Fibroblast of skin of left biceps (primary cell): ENCODE measurements around the gene ZNF618.

Source experiments
- DNase-seq, 2 experiments: peaks; one replicate each; pipeline ENCODE4 v3.0.0-alpha.2; 2013; ENCODE audit warnings: low read depth in 2 of 2

ZNF618 gene

DNA sequence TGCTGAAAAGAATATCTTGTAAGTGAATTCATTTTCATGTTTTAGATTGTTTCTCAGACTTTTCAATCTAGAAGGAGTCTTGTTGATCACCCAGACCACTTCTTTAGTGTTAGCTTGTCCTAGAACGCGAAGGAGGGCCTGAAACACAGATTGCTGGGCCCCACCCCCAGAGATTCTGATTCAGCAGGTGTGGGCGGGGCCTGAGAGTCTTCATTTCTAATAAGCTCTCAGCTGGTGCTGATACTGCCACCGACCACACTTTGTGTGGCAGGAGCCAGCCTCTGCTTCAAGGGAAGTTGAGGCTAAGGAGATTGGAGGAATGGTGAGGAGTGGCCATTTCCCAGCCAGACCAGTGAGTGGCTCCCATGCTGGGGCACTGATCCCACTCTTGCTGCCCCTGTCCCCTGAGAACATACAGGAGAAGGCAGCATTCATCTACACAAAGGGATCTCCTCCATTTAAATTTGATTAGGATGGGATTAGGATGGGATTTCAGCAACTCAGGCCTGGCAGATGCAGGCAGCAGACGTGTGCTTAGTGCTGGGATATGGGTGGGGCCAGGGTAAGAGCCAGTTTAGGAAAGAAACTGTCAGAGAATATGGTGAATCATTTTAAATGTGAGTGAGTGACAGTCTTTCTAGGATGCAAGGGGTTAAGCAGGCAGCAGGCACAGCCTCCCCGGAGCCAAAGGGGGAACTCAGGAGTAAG is 35.9 kb downstream of the ZNF618 start:
- DNase-seq, result no peak

DNA sequence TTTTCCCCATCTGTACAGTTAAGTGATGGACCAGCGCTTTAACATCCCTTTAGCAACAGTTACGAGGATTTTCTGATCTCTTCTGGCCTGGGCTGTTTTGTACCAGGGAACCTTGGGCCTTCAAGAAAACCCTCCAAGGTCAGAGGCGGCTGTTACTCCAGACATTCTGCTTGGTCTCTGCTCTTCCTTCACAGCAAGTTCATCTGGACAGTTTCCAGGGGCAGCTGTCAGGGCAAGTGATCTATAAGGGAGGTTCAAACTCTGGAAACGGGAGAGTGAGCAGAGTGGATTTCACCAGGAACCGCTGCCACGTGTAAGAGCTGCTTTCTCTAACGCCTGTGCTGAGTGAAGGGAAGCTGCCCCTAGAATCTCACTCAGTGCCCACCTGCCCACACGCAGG is 36.7 kb downstream of the ZNF618 start:
- DNase-seq, result no peak

DNA sequence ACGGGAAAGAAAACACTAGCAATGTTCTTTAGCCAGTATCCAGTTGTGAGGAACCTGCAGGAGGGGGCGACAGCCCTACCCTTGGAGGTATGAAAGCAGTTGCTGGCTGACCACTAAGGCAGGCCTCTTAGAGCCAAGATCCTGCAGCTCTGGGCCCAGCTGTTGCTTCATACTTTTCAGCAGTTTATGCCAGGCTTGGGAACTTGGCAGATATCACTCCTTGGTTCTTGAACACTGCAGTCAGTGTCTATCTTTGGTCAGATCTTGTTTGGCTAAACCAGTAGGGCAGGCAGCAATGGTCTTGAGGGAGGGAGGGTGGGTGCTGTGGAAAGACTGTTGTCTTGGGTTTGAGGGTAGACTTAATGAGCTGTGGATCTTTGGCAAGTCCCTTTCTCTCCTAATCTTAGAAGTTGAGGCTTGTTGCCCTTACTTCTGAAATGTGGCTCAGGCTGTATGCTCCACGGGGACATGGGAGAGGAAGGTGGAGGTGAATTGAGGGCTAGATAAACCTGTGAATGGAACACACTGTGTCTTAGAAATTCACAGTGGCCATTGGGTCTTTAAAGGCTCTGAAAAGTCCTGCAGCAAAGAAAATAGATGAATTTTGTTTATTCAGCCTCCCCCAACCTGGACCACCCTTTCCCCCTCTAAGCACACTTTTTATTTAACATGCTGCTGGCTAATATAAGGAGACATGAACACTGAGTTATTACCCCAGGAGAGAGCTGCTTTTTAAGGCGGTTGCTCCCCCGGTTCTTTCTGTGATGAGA is 37.5 kb downstream of the ZNF618 start:
- no peak for DNase-seq

DNA sequence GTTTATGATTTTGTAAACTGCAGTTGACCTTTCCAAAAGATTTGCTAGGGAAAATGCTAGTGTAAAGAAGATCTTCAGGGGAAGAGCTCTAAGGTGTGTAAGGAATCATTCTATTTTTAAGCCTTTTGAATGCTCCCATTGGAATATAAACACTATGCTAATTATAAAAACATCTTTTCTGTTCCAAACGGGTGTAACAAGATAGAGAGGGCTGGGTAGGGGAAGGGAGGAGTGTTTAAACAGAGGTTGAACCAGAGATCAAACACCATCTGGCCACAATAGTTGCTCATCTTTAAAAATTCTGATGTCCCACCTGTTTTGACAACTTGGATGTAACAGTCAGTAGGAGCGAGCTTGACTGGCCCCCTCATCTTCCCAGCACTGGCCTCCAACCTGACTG is 38.4 kb downstream of the ZNF618 start:
- DNase-seq, result no peak

DNA sequence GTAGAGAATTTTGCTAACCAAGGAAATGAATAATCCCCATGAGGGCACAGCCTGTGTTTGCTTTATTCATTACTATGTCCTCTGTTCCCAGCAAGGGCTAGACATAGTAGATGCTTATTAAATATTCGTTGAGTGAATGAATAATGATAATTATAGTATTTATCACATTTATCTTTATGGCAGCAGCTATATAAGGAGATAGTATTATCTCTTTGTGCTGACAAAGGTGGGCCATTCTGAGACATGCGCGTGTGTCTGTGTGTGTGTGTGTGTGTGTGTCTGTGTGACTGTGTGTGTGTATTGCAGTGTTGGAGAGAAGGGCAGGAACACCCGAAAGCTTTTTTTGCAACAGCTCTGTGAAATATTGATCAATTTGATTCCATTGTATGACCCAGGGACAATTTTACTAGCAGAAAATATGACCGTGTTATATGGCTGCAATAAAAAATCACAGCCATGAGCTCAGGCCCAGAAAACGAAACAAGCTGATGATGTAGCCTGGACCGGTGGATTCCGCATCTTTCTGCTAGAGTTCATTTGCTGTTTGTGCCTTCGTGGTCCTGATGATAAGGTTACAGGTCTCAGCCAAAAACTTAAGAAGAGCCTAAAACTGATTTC is 39.8 kb downstream of the ZNF618 start:
- DNase-seq, result no peak

DNA sequence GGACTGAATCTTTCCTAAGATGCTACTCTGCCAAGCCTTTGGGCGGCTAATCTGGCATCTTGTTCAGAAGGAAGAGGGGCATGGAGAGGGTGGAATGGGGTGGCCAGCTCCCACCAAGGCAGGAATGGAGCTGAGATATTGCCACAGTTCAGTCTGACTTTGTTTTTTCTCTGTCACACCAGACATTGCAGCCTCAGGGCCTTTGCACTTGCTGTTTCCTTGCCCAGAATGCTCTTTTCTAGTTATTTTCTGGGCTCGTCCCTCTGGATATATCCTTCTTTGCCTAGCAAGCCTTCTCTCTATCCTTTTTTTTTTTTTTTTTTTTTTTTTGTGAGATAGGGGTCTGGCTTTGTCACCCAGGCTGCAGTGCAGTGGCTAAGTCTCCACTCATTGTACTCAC is 40.8 kb downstream of the ZNF618 start:
- no peak for DNase-seq

DNA sequence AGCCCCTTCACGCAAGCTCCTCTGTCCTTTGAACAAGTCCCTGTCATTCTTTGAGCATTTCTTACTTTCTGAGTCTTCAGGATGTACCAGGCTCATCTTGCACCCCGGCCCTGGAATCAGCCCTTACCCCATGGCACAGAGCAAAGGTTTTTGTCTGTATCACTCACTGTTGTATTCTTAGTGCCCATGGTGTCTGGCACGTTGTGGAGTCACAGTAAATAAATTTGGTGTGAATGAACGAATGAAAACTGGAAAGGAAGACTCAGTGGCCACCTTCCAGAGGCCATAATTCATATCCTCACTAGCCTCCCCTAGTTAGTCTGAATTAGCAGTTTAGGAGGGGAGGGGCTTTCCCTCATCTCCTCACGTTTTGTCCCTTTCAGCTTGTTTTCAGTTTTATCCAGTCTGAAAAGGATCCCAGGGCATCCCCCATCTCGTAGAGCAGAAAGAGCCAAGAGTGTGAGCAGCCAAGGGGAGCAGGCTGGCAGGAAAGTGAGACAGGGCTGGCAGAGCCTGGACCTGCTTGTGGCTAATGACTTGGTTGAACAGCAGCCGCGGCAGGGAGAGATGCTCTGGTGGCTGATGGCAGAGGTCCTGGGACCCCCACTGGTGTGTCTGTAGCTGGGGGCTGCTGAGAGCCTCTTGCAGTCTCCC is 42.7 kb downstream of the ZNF618 start:
- no peak for DNase-seq

DNA sequence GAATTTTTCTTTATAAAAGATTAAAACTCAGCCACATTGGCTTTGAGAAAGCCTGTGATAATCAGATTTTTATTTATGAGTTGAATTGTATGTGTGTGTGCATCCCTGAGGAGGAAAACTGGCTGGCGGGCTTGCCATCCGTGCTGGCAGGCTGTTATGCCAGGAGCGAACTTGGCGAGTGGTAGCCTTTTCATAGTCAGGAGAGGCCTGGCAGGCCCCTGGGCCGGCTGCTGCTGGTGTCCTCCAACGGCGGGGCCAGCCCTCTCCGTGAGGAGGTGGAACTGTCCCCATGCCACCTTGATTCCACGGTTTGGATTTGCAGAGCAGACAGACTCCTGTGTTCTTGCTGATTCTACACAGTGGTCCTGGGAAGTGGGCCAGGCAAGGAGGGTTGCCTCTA is 43.3 kb downstream of the ZNF618 start:
- DNase-seq, result no peak

DNA sequence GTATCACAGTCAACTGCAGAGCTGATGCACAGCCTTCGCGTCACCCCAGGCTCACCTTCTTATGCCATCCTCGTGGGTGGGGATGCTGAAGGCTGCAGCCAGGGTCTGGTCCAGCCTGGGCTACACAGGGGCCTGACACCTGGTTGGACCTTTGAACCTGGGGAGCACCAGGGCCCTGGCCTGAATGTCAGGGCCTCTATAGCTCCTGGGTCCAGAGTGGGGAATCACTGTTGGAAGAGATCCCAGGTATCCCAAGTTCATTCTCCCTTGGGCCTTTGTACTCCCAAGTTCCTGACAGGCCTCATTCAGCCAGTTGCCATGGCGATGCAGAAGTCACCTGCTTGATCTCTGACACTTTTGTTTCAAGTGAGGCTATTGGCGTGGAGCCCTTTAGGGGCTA is 43.8 kb downstream of the ZNF618 start:
- no peak for DNase-seq

DNA sequence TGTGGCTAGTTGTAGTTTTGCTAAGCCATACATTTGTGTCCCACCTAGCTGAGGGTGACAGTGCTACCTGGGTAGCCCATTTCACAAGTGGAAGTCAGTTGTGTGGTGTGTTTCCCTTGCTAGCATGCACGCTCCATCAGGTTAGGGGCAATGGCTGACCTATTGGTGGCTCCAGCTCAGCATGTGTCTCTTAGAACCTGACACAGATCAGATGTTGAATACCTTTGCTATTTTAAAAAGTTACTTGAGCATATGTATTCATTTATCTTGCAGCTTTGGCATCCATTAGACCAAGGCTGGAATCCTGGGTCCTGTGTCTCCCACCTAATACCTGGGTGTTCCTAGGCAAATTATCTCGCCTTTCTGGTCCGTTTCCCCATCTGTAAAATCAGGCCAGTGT is 44.8 kb downstream of the ZNF618 start:
- no peak for DNase-seq

DNA sequence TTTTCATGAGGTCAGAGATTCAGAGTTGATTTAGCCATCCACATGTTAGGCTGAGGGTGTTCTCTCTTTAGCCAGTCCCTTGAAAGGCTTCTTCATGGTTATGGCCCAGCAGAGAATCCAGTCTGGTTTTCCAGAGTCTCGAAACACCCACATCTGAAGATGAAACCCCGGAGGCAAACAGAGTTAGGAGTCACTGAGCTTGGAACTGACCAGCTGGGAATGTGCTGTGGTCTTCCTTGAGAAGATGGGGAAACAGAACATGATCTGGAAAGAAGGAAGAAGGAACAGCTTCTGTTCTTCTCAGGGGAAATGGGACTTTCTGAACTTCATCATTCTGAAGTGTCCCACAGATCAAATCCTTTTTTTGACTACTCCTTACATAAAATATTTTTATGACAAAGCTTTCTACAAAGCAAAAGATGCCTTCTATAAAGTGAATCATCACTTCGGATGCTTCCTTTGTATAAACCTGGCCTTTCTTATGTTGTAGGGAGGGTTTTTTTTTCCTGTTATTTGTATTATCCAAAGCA is 45.4 kb downstream of the ZNF618 start:
- no peak for DNase-seq

DNA sequence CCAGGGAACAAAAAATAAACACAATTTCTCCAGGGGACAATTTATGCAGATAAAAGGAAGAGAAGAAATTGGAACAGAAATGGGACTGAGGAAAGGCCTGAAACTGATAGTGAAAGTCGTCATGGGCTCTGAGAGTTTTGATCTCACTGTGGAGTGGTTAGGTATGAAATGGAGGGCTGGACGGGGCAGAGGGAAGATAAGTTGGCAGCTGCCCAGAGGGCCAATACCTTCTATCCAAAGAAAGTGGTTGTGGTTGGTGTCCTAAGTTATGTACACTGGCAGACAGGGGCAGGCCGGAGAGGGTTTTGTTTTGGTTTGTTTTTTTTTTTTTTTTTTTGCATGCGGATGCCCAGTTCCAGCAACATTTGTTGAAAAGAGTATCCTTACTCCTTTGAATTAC is 46.1 kb downstream of the ZNF618 start:
- DNase-seq, result no peak

DNA sequence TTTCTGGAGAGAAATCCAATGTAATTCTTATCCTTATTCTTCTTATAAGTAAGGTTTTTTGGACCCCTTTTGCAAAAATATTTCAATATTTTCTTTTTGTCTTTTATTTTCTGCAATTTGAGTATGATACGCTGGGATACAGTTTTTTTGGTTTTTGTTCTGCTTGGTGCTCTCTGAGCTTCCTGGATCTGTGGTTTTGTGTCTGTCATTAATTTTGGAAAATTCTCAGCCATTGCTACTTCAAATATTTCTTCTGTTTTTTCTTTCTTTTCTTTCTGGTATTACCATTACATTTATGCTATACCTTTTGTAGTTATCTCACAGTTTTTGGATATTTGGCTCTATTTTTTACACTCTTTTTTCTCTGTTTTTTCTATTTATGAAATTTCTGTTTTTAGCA is 50.1 kb downstream of the ZNF618 start:
- DNase-seq, result no peak

DNA sequence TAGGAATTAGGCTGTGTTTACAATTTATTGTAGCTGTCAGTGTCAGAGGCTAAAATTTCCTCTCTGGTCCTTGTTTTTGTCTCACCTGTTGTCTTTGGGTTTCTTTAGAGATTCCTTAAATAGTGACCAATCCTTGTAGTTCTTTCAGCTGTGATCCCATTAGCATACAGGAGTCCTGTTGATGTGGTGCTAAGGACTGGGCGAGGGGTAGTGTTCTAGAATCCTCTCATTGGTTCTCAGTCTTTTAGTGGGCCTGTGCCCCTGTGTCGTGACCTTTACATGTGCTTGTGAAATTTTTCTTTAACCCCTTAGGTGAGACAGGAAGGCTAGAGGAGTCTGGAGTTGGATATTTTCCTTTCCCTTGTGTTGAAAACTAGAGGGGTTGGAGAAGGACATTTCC is 51.2 kb downstream of the ZNF618 start:
- DNase-seq, result no peak

DNA sequence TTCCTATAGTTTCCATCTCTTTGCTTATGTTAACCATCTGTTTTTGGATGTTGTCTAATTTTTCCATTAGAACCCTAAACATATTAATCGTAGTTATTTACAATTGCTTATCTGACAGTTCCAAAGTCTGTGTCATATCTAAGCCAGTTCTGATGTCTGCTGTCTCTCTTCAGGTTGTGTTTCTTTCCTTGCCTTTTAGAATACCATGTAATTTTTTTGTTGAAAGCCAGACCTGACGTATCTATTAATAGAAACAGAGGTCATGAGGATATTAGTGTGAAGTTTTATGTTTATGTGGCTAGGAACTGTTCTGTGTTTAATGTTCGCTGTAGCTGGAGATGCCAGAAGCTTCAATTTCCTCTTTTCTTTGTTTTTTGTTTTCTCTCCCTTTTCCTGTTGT is 52.2 kb downstream of the ZNF618 start:
- no peak for DNase-seq

DNA sequence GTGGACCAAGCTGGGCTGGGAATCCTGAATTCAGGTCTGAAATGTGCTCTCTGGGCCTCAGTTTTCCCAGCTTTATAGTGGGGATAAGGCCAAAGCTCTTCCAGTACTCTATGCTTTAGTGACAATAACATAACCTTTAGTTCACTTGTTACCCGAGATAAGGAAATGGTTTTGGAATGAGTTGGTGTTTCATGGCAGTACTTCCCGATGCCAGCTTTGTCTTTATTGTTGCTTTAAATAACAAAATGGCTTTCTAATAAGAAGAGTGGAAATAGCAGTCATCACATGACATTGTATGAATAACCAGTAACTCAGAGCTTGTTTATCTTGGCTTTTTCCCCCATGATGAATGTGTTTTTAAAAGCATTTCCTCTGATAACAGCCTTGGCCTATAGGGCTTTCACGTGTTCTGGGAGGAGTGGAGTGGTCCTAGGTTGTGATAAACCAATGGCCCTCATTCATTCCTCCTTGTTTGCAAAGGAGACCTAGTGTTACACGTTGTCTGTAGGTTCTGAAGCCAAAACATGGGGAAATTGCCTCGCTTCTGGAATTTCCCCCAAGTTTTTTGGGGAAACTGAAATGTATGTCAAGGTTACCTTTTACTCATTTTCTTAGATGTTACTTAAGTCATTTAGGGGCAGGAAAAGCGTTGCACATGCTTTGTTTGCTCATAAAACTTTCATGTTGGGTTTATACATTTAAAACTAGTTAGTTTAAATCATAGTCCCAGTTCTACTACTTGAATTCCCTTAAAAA is 53.7 kb downstream of the ZNF618 start:
- DNase-seq, result no peak

DNA sequence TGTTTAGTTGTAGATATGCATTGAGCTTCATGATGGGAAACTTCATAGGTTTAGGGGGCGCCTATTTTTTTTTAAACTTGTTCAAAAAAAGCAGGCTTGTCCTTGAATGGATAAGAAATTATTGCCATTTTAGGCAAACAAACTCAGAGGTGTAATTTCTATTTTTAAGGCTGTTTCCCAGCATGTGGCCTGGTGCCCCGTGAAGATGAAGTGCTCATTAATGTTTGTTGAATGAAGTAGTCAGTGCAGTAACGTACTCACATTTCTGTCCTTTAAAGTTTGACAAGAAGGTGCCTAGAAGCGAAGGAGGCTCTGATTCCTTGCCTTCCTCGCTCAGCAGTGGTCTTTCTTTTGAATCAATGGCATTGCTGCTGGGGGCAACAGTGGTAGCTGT is 54.3 kb downstream of the ZNF618 start:
- no peak for DNase-seq

DNA sequence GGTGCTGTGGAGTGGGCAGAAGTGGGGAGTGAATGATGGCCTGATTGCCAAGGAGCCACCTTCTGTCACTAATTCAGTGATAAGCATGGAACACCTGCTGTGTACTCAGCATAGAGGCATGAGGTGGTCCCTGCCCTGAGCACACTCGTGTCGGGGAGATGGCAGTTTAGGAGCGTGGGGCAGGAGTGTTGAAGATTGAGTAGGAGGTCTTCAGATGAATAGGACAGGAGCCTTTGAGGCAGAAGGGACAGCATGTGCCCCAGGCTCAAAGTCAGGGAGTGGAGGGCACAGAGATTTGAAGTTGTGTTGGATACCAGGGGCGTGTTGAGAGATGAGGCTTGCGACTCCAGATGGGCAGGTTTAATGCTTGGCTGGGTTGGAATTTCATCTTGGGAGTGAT is 55.0 kb downstream of the ZNF618 start:
- no peak for DNase-seq

DNA sequence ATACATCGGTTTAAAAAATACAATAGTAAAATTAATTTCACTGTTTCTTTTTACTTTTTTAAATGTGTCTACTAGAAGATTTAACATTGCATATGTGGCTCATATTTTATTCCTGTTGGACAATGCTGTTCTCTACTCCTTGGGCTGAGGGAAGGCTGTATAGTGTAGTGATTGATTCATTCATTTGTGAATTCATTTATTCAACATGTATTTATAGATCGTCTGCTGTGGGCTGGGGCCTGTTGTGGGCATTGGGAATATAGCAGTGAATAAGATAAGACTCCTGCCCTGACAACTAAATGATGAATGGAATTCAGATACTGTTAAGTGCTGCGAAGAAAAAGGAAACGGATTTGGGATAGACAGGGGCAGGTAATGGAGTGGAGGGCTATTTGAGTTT is 55.7 kb downstream of the ZNF618 start:
- no peak for DNase-seq

DNA sequence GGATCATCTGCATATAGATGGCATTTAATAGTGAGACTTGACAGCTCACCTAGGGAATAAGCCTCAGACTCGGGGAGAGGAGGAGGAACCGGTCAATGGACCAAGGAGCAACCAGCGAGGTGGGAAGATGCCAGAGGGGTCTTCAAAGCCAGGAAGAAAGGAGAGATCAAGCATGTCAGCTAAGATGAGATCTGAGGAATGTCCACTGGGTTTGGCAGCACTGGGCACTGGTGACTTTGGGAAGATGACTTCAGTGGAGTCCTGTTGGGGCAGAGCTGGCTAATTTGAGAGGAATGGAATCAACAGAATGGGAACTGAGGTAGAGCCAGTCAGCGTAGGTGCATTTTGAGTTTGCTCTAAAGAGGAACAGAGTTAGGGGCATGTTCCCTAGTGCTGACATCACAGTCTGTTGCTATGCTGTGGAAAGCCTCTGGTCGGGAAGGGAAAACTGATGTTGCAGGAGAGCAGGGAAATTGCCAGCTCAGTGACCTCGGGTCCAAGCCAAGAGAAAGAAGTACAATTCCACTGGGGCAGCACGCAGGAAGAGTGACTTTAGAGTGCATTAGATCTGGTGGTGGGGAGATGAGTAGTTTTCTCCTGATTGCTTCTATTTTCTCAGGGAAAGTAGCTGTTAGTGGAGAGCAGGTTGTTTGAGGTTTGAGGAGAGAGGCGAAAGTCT is 56.9 kb downstream of the ZNF618 start:
- DNase-seq, result no peak

DNA sequence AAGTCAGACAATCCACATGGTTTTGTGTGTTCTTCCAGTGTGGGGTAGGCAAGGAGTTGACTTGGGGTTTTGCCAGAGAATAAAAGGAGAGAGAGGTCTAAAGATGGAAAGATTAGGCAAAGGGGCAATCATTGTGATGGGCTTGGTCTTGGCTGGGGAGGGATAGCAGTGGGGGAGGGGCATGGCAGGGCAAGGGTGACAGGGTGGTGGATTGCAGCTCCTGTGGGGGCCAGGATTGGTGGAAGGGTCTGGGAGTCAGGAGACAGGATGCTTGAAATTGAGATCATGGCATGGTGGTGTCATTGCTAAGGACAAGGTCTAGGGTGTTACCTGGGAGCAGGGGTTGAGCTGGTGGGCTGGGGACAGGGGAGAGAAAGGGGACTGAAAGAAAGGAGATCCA is 57.6 kb downstream of the ZNF618 start:
- no peak for DNase-seq
